H1 (cell line): ENCODE results near the gene BOK. TPM values are rescaled to one million over a fixed set of nuclear protein-coding genes. Genes with fewer than 3 reads are reported as not detected.

Source experiments
- CTCF ChIA-PET: fragments of 300-600 bp; sonication (Branson Sonifier 250); formaldehyde crosslinking; loops from one replicate; lab custom pipeline; 2021; ENCODE audit not compliant: partially characterized antibody; lab: Charles Lee
- POLR2A ChIA-PET: fragments of 300-600 bp; sonication (Branson Sonifier 250); formaldehyde crosslinking; loops from one replicate; lab custom pipeline; 2021; ENCODE audit warnings: inconsistent platforms; ENCODE audit not compliant: partially characterized antibody; lab: Charles Lee
- DNase-seq, 2 experiments: peaks; one replicate each; pipeline versions ENCODE4 v3.0.0 to v3.0.0-alpha.2; 2010 to 2022; ENCODE audit warnings: low spot score in 2 of 2, low read depth in 1 of 2, mixed read lengths in 1 of 2
- FAIRE-seq: peaks from 2 replicates; lab custom pipeline; 2011; peaks lifted over from hg19 to GRCh38; lab: Jason Lieb, UNC
- H2AFZ ChIP-seq: 2 replicates; pipeline ENCODE4 v1.8.1; 2012; ENCODE audit warnings: low read length, inconsistent platforms
- H2AK5ac ChIP-seq: 2 replicates; pipeline ENCODE4 v1.6.1; 2013; ENCODE audit warnings: low read depth, low read length
- H2BK120ac ChIP-seq: replicated peaks from 2 replicates; pipeline ENCODE3; 2013; ENCODE audit warnings: low read depth, low read length, inconsistent platforms
- H2BK12ac ChIP-seq: 2 replicates; pipeline ENCODE4 v1.6.1; 2013; ENCODE audit warnings: low read depth, low read length
- H2BK15ac ChIP-seq: 2 replicates; pipeline ENCODE4 v1.6.1; 2013; ENCODE audit warnings: low read length
- H2BK20ac ChIP-seq: 2 replicates; pipeline ENCODE4 v1.6.1; 2013; ENCODE audit warnings: low read length
- H2BK5ac ChIP-seq: 2 replicates; pipeline ENCODE4 v1.6.1; 2013; ENCODE audit warnings: low read depth, low read length
- H3K14ac ChIP-seq: 2 replicates; pipeline ENCODE4 v1.6.1; 2013; ENCODE audit warnings: inconsistent platforms; ENCODE audit not compliant: insufficient read length
- H3K18ac ChIP-seq: 2 replicates; pipeline ENCODE4 v1.6.1; 2013; ENCODE audit warnings: low read length; ENCODE audit errors: extremely low read depth
- H3K23ac ChIP-seq: 2 replicates; pipeline ENCODE4 v1.6.1; 2013; ENCODE audit warnings: inconsistent platforms; ENCODE audit not compliant: insufficient read length
- H3K23me2 ChIP-seq: 2 replicates; pipeline ENCODE4 v1.6.1; 2013; ENCODE audit warnings: low read depth, low read length
- H3K27ac ChIP-seq: 2 replicates; pipeline ENCODE4 v1.6.1; 2011; ENCODE audit warnings: low read depth, low read length, inconsistent platforms
- H3K27me3 ChIP-seq, 4 experiments: replicated peaks in 1 of 4; 1 replicate in 1 of 4; 2 replicates in 3 of 4; pipeline versions ENCODE4 v1.6.1 to v1.8.1; 2011 to 2013; ENCODE audit warnings: low read length in 3 of 4, mild to moderate bottlenecking in 3 of 4, inconsistent platforms in 2 of 4, mixed read lengths in 2 of 4, moderate library complexity in 1 of 4; ENCODE audit not compliant: control insufficient read depth in 3 of 4, insufficient read depth in 3 of 4; ENCODE audit errors: extremely low read depth in 1 of 4
- H3K36me3 ChIP-seq, 4 experiments: 2 replicates each; pipeline versions ENCODE4 v1.6.1 to v1.8.1; 2011 to 2013; ENCODE audit warnings: mild to moderate bottlenecking in 4 of 4, low read length in 3 of 4, moderate library complexity in 2 of 4, control low read depth in 1 of 4, inconsistent platforms in 1 of 4; ENCODE audit not compliant: insufficient read depth in 4 of 4, control insufficient read depth in 2 of 4
- H3K4ac ChIP-seq: replicated peaks from 2 replicates; pipeline ENCODE3; 2013; ENCODE audit warnings: low read length, low read depth, mixed read lengths, inconsistent platforms; ENCODE audit not compliant: insufficient read length
- H3K4me1 ChIP-seq, 4 experiments: replicated peaks in 1 of 4; 1 replicate in 1 of 4; 2 replicates in 3 of 4; pipeline versions ENCODE4 v1.6.1 to v1.8.1; 2011 to 2013; ENCODE audit warnings: low read length in 3 of 4, inconsistent platforms in 2 of 4, mixed read lengths in 1 of 4; ENCODE audit not compliant: insufficient read depth in 4 of 4, control insufficient read depth in 3 of 4
- H3K4me2 ChIP-seq, 2 experiments: 2 replicates each; pipeline versions ENCODE4 v1.6.1 to v1.8.1; 2011 to 2013; ENCODE audit warnings: low read depth in 2 of 2, low read length in 2 of 2, control low read depth in 1 of 2, inconsistent platforms in 1 of 2, mild to moderate bottlenecking in 1 of 2; ENCODE audit not compliant: insufficient read depth in 1 of 2
- H3K4me3 ChIP-seq, 4 experiments: fragments of 200-600, 300-600 bp in 1 of 4; sonication (generic), shearing (Covaris generic), sonication (Bioruptor Twin) in 1 of 4; 2 replicates each; pipeline versions ENCODE4 v1.5.1 to v1.8.1; 2011 to 2016; ENCODE audit warnings: low read length in 4 of 4, low read depth in 3 of 4, control low read depth in 2 of 4, inconsistent platforms in 2 of 4, mild to moderate bottlenecking in 2 of 4, mixed read lengths in 1 of 4, moderate library complexity in 1 of 4; ENCODE audit not compliant: insufficient read depth in 2 of 4; ENCODE audit errors: extremely low read depth in 1 of 4
- H3K56ac ChIP-seq: replicated peaks from 2 replicates; pipeline ENCODE3; 2013; ENCODE audit warnings: low read depth, mild to moderate bottlenecking, mixed read lengths, low read length, inconsistent platforms; ENCODE audit not compliant: insufficient read length
- H3K79me1 ChIP-seq: 2 replicates; pipeline ENCODE4 v1.6.1; 2013; ENCODE audit warnings: low read depth, low read length, control low read depth
- H3K79me2 ChIP-seq, 2 experiments: 2 replicates each; pipeline versions ENCODE4 v1.6.1 to v1.8.1; 2012 to 2013; ENCODE audit warnings: low read length in 2 of 2, mild to moderate bottlenecking in 2 of 2, inconsistent platforms in 1 of 2; ENCODE audit not compliant: insufficient read depth in 2 of 2, control insufficient read depth in 1 of 2
- H3K9ac ChIP-seq, 4 experiments: replicated peaks in 1 of 4; 1 replicate in 1 of 4; 2 replicates in 3 of 4; pipeline versions ENCODE4 v1.6.1 to v1.8.1; 2011 to 2013; ENCODE audit warnings: low read depth in 3 of 4, low read length in 3 of 4, control low read depth in 2 of 4, mild to moderate bottlenecking in 2 of 4, moderate library complexity in 2 of 4, inconsistent platforms in 1 of 4; ENCODE audit errors: extremely low read depth in 1 of 4
- H3K9me3 ChIP-seq, 2 experiments: 2 replicates each; pipeline versions ENCODE4 v1.6.1 to v1.8.1; 2012 to 2013; ENCODE audit warnings: mild to moderate bottlenecking in 2 of 2, moderate library complexity in 2 of 2, control low read depth in 1 of 2, inconsistent platforms in 1 of 2, low read depth in 1 of 2, low read length in 1 of 2, mixed read lengths in 1 of 2; ENCODE audit not compliant: insufficient read depth in 2 of 2
- H4K20me1 ChIP-seq, 2 experiments: replicated peaks in 1 of 2; 2 replicates each; pipeline versions ENCODE3 to v1.8.1; 2011 to 2013; ENCODE audit warnings: inconsistent platforms in 2 of 2, low read length in 2 of 2, mild to moderate bottlenecking in 1 of 2; ENCODE audit not compliant: insufficient read depth in 2 of 2, control insufficient read depth in 1 of 2
- H4K5ac ChIP-seq: 2 replicates; pipeline ENCODE4 v1.6.1; 2013; ENCODE audit warnings: low read length, low read depth, mixed read lengths, inconsistent platforms; ENCODE audit not compliant: insufficient read length
- H4K8ac ChIP-seq: 2 replicates; pipeline ENCODE4 v1.8.0; 2013; ENCODE audit warnings: mild to moderate bottlenecking, moderate library complexity, low read length, inconsistent platforms; ENCODE audit not compliant: insufficient read depth; ENCODE audit errors: extremely low read depth
- H4K91ac ChIP-seq: replicated peaks from 2 replicates; pipeline ENCODE3; 2013; ENCODE audit warnings: low read length, mixed read lengths, inconsistent platforms; ENCODE audit not compliant: insufficient read length
- CHD1 ChIP-seq: IDR thresholded peaks from 2 replicates; pipeline ENCODE4 v1.6.1; 2012; ENCODE audit warnings: low read depth, low read length, improper control_type of control experiment
- MAFK ChIP-seq: IDR thresholded peaks from 2 replicates; pipeline ENCODE4 v1.6.1; 2012; ENCODE audit warnings: low read depth, mild to moderate bottlenecking, improper control_type of control experiment, low read length
- TAF1 ChIP-seq: IDR thresholded peaks from 2 replicates; pipeline ENCODE4 v1.6.1; 2011; ENCODE audit warnings: mild to moderate bottlenecking, low read depth, low read length
- WGBS, 2 experiments: shearing (Covaris generic) in 1 of 2; methylation state at CpG; one replicate each; pipeline versions ENCODE4 v1.1.6 to v1.1.7; 2013 to 2015; ENCODE audit warnings: low lambda C conversion rate in 2 of 2, mixed read lengths in 2 of 2, inconsistent platforms in 1 of 2, low coverage in 1 of 2, missing lambda C conversion rate in 1 of 2; ENCODE audit not compliant: insufficient replicate concordance in 2 of 2, insufficient coverage in 1 of 2, insufficient read length in 1 of 2; ENCODE audit errors: extremely low coverage in 1 of 2, missing lambda C conversion rate in 1 of 2; 5-methylcytosine and 5-hydroxymethylcytosine counted together
- polyA plus RNA-seq, 7 experiments: library from polyadenylated mRNA; depleted of rRNA in 3 of 7; stranded (reverse) in 5 of 7; unstranded in 2 of 7; fragments of >200 nt in 5 of 7; fragments of 200-250 nt in 2 of 7; gene quantifications; 1 replicate in 5 of 7; 2 replicates in 1 of 7; 4 replicates in 1 of 7; pipeline versions ENCODE4 v1.2.1 to v1.2.3, GENCODE V29; 2011 to 2013; ENCODE audit warnings: missing spikeins in 2 of 7, mixed read lengths in 2 of 7
- total RNA-seq: library from RNA; stranded (reverse); fragmentation: NEBNext Ultra II Directional; extraction: Animal tissue kit (Norgen Biotek cat#: 25700); gene quantifications from 2 replicates; pipeline ENCODE4 v1.2.1, GENCODE V29; 2021
- TF ChIP-seq, protein P1 (sequence below): IDR thresholded peaks from 2 replicates; pipeline ENCODE4 v1.6.1; 2012; ENCODE audit warnings: inconsistent platforms
- TF ChIP-seq, protein P2 (sequence below), 3 experiments: IDR thresholded peaks; 1 replicate in 2 of 3; 2 replicates in 1 of 3; pipeline versions ENCODE4 v1.5.1 to v1.6.1; 2011; ENCODE audit warnings: low read length in 3 of 3, mild to moderate bottlenecking in 3 of 3, inconsistent platforms in 2 of 3, low read depth in 1 of 3, moderate library complexity in 1 of 3; ENCODE audit not compliant: insufficient read depth in 1 of 3; ENCODE audit errors: control extremely low read depth in 1 of 3

Gene BOK
- total and polyA plus RNA-seq, 2 of the 8 experiments (the other 6 are each of a cell fraction or from before 2014, with no cell fraction given) = 33.7 to 37.6 TPM

DNA sequence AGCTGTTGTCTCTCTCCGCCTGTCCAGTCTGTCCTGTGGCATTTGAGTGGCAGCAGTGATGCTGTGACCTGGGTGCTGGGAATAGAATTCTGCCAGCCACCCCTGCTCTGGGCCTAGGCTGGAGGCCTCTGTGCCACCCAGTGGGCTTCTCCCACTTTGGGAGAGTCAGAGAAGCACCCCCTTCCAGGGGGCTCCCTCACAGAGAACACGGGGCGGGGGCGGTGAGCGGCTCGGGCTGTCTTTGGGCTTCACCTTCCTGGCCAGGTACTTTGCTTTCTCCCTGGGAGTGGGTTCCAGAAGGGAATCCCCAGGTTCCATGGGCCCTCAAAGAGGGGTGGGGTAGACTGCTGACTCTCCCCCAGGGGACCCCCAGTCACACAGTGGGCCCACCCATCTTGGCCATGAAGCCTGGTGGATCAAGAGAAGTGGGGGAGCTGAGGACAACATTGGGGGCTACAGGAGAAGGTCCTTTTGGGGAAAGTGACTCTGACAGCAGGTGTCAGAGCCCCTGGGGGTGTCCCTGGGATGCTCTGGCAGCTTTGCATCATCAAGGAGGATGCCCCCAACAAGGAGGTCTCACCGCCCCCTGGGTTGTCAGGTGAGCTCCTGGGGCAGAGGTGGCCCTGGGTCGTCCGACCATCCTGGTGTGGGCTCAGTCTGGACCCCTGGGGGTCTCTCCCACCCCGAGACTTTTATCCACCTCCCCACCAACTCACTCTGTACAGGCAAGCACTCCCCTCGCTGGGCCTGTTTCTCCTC lies 18.8 kb upstream of the BOK start:
- Histone ChIP-seq H2BK120ac (no peak overlapping the region), H3K27ac (no peak overlapping the region; the same call in 1 of the 2 replicates), H3K23ac (no peak overlapping the region), H4K20me1 (no peaks in the 10 kb centered on the region), H4K91ac (no peak overlapping the region), H2BK12ac (no peak overlapping the region), H2BK15ac (no peak overlapping the region), H3K4me3 (no peak overlapping the region), H3K27me3 (peaks cover 18 to 35% (median 30%) of the 10 kb centered on the region in 4 experiments), H4K5ac (no peak overlapping the region), H3K79me1 (no peaks in the 10 kb centered on the region), H3K56ac (no peak overlapping the region), H3K36me3 (no peaks in the 10 kb centered on the region), H3K14ac (no peak overlapping the region), H3K9me3 (no peaks in the 10 kb centered on the region), H2BK20ac (no peak overlapping the region), H3K18ac (no peak overlapping the region), H3K79me2 (no peaks in the 10 kb centered on the region), H2AFZ (no peak overlapping the region), H3K4me2 (peak overlapping the region in 1 of 2 experiments; percentile 83; a peak in 1 of 4 replicates), H3K4ac (no peak overlapping the region), H4K8ac (peak overlapping the region; percentile 69; the same call in 1 of the 2 replicates), H2BK5ac (no peak overlapping the region; the same call in 1 of the 2 replicates), H3K23me2 (peaks cover 11% of the 10 kb centered on the region; the same call in 1 of the 2 replicates), H2AK5ac (0 out of 2 replicates have a peak overlapping the region, but pooled peaks have one; percentile 53), H3K9ac (no peak overlapping the region), H3K4me1 (peaks cover 3 to 10% (median 4%) of the 10 kb centered on the region in 4 experiments)
- ChIA-PET POLR2A (interaction anchor here (0.7 to 0.9 kb wide), 2 partner anchors 28 to 49 kb away, joined by 3 read pairs; no protein-coding TSS in a partner anchor), CTCF (interaction anchor here (1.6 kb wide), 1 partner anchor 182 kb away, joined by 4 read pairs; no protein-coding TSS in a partner anchor)
- TF ChIP-seq, protein P1, sequence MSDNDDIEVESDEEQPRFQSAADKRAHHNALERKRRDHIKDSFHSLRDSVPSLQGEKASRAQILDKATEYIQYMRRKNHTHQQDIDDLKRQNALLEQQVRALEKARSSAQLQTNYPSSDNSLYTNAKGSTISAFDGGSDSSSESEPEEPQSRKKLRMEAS = no peak
- TF ChIP-seq CHD1 (no peak), TAF1 (no peak), MAFK (no peak)
- TF ChIP-seq, protein P2, sequence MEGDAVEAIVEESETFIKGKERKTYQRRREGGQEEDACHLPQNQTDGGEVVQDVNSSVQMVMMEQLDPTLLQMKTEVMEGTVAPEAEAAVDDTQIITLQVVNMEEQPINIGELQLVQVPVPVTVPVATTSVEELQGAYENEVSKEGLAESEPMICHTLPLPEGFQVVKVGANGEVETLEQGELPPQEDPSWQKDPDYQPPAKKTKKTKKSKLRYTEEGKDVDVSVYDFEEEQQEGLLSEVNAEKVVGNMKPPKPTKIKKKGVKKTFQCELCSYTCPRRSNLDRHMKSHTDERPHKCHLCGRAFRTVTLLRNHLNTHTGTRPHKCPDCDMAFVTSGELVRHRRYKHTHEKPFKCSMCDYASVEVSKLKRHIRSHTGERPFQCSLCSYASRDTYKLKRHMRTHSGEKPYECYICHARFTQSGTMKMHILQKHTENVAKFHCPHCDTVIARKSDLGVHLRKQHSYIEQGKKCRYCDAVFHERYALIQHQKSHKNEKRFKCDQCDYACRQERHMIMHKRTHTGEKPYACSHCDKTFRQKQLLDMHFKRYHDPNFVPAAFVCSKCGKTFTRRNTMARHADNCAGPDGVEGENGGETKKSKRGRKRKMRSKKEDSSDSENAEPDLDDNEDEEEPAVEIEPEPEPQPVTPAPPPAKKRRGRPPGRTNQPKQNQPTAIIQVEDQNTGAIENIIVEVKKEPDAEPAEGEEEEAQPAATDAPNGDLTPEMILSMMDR (IDR thresholded peaks at IDR 0.05; ENCODE audit: control extremely low read depth in 1 of 3, insufficient read depth in 1 of 3, low read depth in 1 of 3, low read length in 3 of 3) = no peak
- FAIRE-seq (no peak), DNase-seq (no peak)
- 90% methylated on average over 11 of the region's 11 CpGs; no CpG with 5 or more reads in 1 of the 2 experiments for WGBS, 2 experiments
